ENCODE measurements around the gene PRDM5. TPM values are rescaled to one million over a fixed set of nuclear protein-coding genes. Genes with fewer than 3 reads are reported as not detected.
A peak's percentile ranks its signal among the peaks of the same experiment; 100 is the strongest.

Gene PRDM5
- total and polyA plus RNA-seq, 2 donors (not counting 1 experiment from before 2014, with no cell fraction given) = 8.6 to 19.0 TPM

- Histone ChIP-seq H3K4me1 (ENCODE audit: control insufficient read depth, extremely low read depth, insufficient read depth, low read length) (no peaks in the 10 kb centered on the region), H4K20me1 (ENCODE audit: control insufficient read depth, extremely low read depth, insufficient read depth, low read length) (no peaks in the 10 kb centered on the region), H3K27ac (ENCODE audit: insufficient read depth, low read length) (no peak overlapping the region), H3K36me3 (ENCODE audit: control insufficient read depth, insufficient read depth, low read length) (no peaks in the 10 kb centered on the region), H3K79me2 (ENCODE audit: control insufficient read depth, insufficient read depth, low read length) (no peaks in the 10 kb centered on the region), H3K4me2 (ENCODE audit: extremely low read depth, insufficient read depth, low read length) (no peak overlapping the region), H3K27me3 (ENCODE audit: control insufficient read depth, insufficient read depth, low read length) (no peaks in the 10 kb centered on the region), H2AFZ (ENCODE audit: low read length) (no peak overlapping the region), H3K9me3 (ENCODE audit: control insufficient read depth, insufficient read depth, low read depth, low read length) (no peaks in the 10 kb centered on the region), H3K4me3 (replicated peaks in 1 of 4; ENCODE audit: control extremely low read depth in 1 of 4, insufficient read depth in 1 of 4, low read depth in 3 of 4, low read length in 4 of 4) (no peak overlapping the region), H3K9ac (ENCODE audit: insufficient read depth, low read length) (no peak overlapping the region)
- TF ChIP-seq, protein P1, sequence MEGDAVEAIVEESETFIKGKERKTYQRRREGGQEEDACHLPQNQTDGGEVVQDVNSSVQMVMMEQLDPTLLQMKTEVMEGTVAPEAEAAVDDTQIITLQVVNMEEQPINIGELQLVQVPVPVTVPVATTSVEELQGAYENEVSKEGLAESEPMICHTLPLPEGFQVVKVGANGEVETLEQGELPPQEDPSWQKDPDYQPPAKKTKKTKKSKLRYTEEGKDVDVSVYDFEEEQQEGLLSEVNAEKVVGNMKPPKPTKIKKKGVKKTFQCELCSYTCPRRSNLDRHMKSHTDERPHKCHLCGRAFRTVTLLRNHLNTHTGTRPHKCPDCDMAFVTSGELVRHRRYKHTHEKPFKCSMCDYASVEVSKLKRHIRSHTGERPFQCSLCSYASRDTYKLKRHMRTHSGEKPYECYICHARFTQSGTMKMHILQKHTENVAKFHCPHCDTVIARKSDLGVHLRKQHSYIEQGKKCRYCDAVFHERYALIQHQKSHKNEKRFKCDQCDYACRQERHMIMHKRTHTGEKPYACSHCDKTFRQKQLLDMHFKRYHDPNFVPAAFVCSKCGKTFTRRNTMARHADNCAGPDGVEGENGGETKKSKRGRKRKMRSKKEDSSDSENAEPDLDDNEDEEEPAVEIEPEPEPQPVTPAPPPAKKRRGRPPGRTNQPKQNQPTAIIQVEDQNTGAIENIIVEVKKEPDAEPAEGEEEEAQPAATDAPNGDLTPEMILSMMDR (conservative IDR thresholded peaks at IDR 0.05 in 1 of 2, IDR thresholded peaks at IDR 0.05 in 1 of 2; ENCODE audit: low read depth in 1 of 2, low read length in 2 of 2) = no peak
- no peak for TF ChIP-seq EZH2 (IDR thresholded peaks at IDR 0.05; ENCODE audit: low read length, missing control alignments)
- no peak for DNase-seq (ENCODE audit: low read depth in 2 of 2)
Measured at GRCh38 chr4:120680647-120681228, 241.8 kb downstream of the PRDM5 start.

- H3K9me3 ChIP-seq (ENCODE audit: control insufficient read depth, insufficient read depth, low read depth, low read length) = no peaks in the 10 kb centered on the region
- TF ChIP-seq, protein P1 (conservative IDR thresholded peaks at IDR 0.05 in 1 of 2, IDR thresholded peaks at IDR 0.05 in 1 of 2; ENCODE audit: low read depth in 1 of 2, low read length in 2 of 2) = no peak
- no peak for TF ChIP-seq EZH2 (IDR thresholded peaks at IDR 0.05; ENCODE audit: low read length, missing control alignments)
- no peaks in the 10 kb centered on the region for H3K27me3 ChIP-seq (ENCODE audit: control insufficient read depth, insufficient read depth, low read length)
- H3K36me3 ChIP-seq (ENCODE audit: control insufficient read depth, insufficient read depth, low read length) = no peaks in the 10 kb centered on the region
- H3K4me2 ChIP-seq (ENCODE audit: extremely low read depth, insufficient read depth, low read length) = no peak overlapping the region
- no peaks in the 10 kb centered on the region for H3K4me1 ChIP-seq (ENCODE audit: control insufficient read depth, extremely low read depth, insufficient read depth, low read length)
- no peak overlapping the region for H3K4me3 ChIP-seq (replicated peaks in 1 of 4; ENCODE audit: control extremely low read depth in 1 of 4, insufficient read depth in 1 of 4, low read depth in 3 of 4, low read length in 4 of 4)
- no peak overlapping the region for H2AFZ ChIP-seq (ENCODE audit: low read length)
- H4K20me1 ChIP-seq (ENCODE audit: control insufficient read depth, extremely low read depth, insufficient read depth, low read length) = no peaks in the 10 kb centered on the region
- no peak for DNase-seq (ENCODE audit: low read depth in 2 of 2)
- no peak overlapping the region for H3K27ac ChIP-seq (ENCODE audit: insufficient read depth, low read length)
- no peaks in the 10 kb centered on the region for H3K79me2 ChIP-seq (ENCODE audit: control insufficient read depth, insufficient read depth, low read length)
- no peak overlapping the region for H3K9ac ChIP-seq (ENCODE audit: insufficient read depth, low read length)
Measured at GRCh38 chr4:120673696-120674095, 248.8 kb downstream of the PRDM5 start.

GRCh38 chr4:120672558-120673147, 249.9 kb downstream of the PRDM5 start:
- H3K27ac ChIP-seq (ENCODE audit: insufficient read depth, low read length) = no peak overlapping the region
- H3K9ac ChIP-seq (ENCODE audit: insufficient read depth, low read length) = no peak overlapping the region
- H3K4me1 ChIP-seq (ENCODE audit: control insufficient read depth, extremely low read depth, insufficient read depth, low read length) = no peaks in the 10 kb centered on the region
- H3K36me3 ChIP-seq (ENCODE audit: control insufficient read depth, insufficient read depth, low read length) = no peaks in the 10 kb centered on the region
- H3K4me2 ChIP-seq (ENCODE audit: extremely low read depth, insufficient read depth, low read length) = no peak overlapping the region
- no peak overlapping the region for H3K4me3 ChIP-seq (replicated peaks in 1 of 4; ENCODE audit: control extremely low read depth in 1 of 4, insufficient read depth in 1 of 4, low read depth in 3 of 4, low read length in 4 of 4)
- H3K9me3 ChIP-seq (ENCODE audit: control insufficient read depth, insufficient read depth, low read depth, low read length) = no peaks in the 10 kb centered on the region
- H3K79me2 ChIP-seq (ENCODE audit: control insufficient read depth, insufficient read depth, low read length) = no peaks in the 10 kb centered on the region
- H3K27me3 ChIP-seq (ENCODE audit: control insufficient read depth, insufficient read depth, low read length) = no peaks in the 10 kb centered on the region
- H4K20me1 ChIP-seq (ENCODE audit: control insufficient read depth, extremely low read depth, insufficient read depth, low read length) = no peaks in the 10 kb centered on the region
- no peak overlapping the region for H2AFZ ChIP-seq (ENCODE audit: low read length)
- TF ChIP-seq EZH2 (IDR thresholded peaks at IDR 0.05; ENCODE audit: low read length, missing control alignments) = no peak
- TF ChIP-seq, protein P1 (conservative IDR thresholded peaks at IDR 0.05 in 1 of 2, IDR thresholded peaks at IDR 0.05 in 1 of 2; ENCODE audit: low read depth in 1 of 2, low read length in 2 of 2) = no peak
- DNase-seq (ENCODE audit: low read depth in 2 of 2) = peak in 1 of 2 donors; percentile 46

All from fibroblast of lung (primary cell).